PC-3 (cell line): ENCODE results near the gene MYH9. TPM values are rescaled to one million over a fixed set of nuclear protein-coding genes. Genes with fewer than 3 reads are reported as not detected.

Experiments used
- ATAC-seq: fragments of 200-7000 bp; cut with Tn5 transposase; 2 replicates; pipeline ENCODE4 v1.9.1; 2020; ENCODE audit warnings: mild to moderate bottlenecking, moderate library complexity
- BruUV-seq: library from RNA; stranded (reverse); fragments of 400-500 nt; replicated peaks from 2 replicates; lab custom pipeline; 2021; lab: Mats Ljungman, UMichigan
- CTCF ChIA-PET: fragments of 300-600 bp; sonication (Branson Sonifier 250); formaldehyde crosslinking; loops from one replicate; lab custom pipeline; 2022; ENCODE audit warnings: antibody characterized with exemption; lab: Charles Lee
- POLR2A ChIA-PET: fragments of 300-600 bp; sonication (Branson Sonifier 250); formaldehyde crosslinking; loops from one replicate; lab custom pipeline; 2022; ENCODE audit warnings: antibody characterized with exemption; ENCODE audit not compliant: unreplicated experiment; lab: Charles Lee
- DNase-seq: peaks from one replicate; pipeline ENCODE4 v3.0.0-alpha.2; 2015
- H2AFZ ChIP-seq: fragments of 300-600 bp; sonication (generic); 2 replicates; pipeline ENCODE4 v1.6.0; 2016; ENCODE audit warnings: antibody characterized with exemption, low read length
- H3F3A ChIP-seq: fragments of 300-600 bp; sonication (generic); one replicate; pipeline ENCODE4 v1.6.0; 2017; ENCODE audit warnings: antibody characterized with exemption, low read length, control low read depth, mild to moderate bottlenecking; ENCODE audit not compliant: unreplicated experiment
- H3K27ac ChIP-seq: fragments of 300-600 bp; sonication (generic); 2 replicates; pipeline ENCODE4 v1.5.1; 2016; ENCODE audit warnings: mild to moderate bottlenecking, low read length
- H3K27me3 ChIP-seq: fragments of 300-600 bp; sonication (generic); 2 replicates; pipeline ENCODE4 v1.6.1; 2016; ENCODE audit warnings: low read length, mixed read lengths
- H3K36me3 ChIP-seq: fragments of 300-600 bp; sonication (generic); 2 replicates; pipeline ENCODE4 v1.6.1; 2016; ENCODE audit warnings: low read depth, mixed run types, low read length, mixed read lengths
- H3K4me1 ChIP-seq: fragments of 300-600 bp; sonication (generic); 2 replicates; pipeline ENCODE4 v1.5.1; 2016; ENCODE audit warnings: low read length; ENCODE audit not compliant: insufficient read depth
- H3K4me2 ChIP-seq: fragments of 300-600 bp; sonication (generic); 2 replicates; pipeline ENCODE4 v1.6.0; 2016; ENCODE audit warnings: low read length
- H3K4me3 ChIP-seq: fragments of 300-600 bp; sonication (generic); 2 replicates; pipeline ENCODE4 v1.5.1; 2016; ENCODE audit warnings: mild to moderate bottlenecking, low read length, mixed read lengths
- H3K79me2 ChIP-seq: fragments of 300-600 bp; sonication (generic); 2 replicates; pipeline ENCODE4 v1.6.1; 2017; ENCODE audit warnings: low read length, mixed read lengths
- H3K9ac ChIP-seq: fragments of 300-600 bp; sonication (generic); 2 replicates; pipeline ENCODE4 v1.6.0; 2016; ENCODE audit warnings: mild to moderate bottlenecking, low read length
- H3K9me2 ChIP-seq: fragments of 300-600 bp; sonication (generic); replicated peaks from 2 replicates; pipeline ENCODE4 v1.6.1; 2016; ENCODE audit warnings: mixed run types, low read length, mixed read lengths
- H3K9me3 ChIP-seq: fragments of 300-600 bp; sonication (generic); 2 replicates; pipeline ENCODE4 v1.6.1; 2016; ENCODE audit warnings: low read length, mixed read lengths
- H4K20me1 ChIP-seq: fragments of 300-600 bp; sonication (generic); 2 replicates; pipeline ENCODE4 v1.6.1; 2016; ENCODE audit warnings: low read length, mixed read lengths
- EZH2 ChIP-seq: fragments of 300-600 bp; sonication (generic); IDR thresholded peaks from one replicate; pipeline ENCODE4 v1.6.1; 2017; ENCODE audit warnings: antibody characterized with exemption, mild to moderate bottlenecking, low read length; ENCODE audit not compliant: unreplicated experiment
- EZH2phosphoT487 ChIP-seq: fragments of 300-600 bp; sonication (generic); IDR thresholded peaks from 2 replicates; pipeline ENCODE4 v1.6.1; 2018; ENCODE audit warnings: mild to moderate bottlenecking, antibody characterized with exemption, low read length, borderline replicate concordance
- intact Hi-C: fragments of 100-400 bp; cut with micrococcal nuclease; formaldehyde crosslinking; loops from 2 replicates; pipeline ENCODE4 v1.9.0; 2023
- total RNA-seq: library from RNA; depleted of rRNA; stranded (reverse); fragments of >200 nt; gene quantifications from 2 replicates; pipeline ENCODE4 v1.2.3, GENCODE V29; 2014
- TF ChIP-seq, protein P1 (sequence below): fragments of 300-600 bp; sonication (generic); conservative IDR thresholded peaks from 2 replicates; pipeline ENCODE4 v1.5.1; 2017; ENCODE audit warnings: antibody characterized with exemption, low read depth, mild to moderate bottlenecking, low read length

Gene MYH9
- total RNA-seq, 1 experiment from 2014 or later, result 357 TPM

DNA sequence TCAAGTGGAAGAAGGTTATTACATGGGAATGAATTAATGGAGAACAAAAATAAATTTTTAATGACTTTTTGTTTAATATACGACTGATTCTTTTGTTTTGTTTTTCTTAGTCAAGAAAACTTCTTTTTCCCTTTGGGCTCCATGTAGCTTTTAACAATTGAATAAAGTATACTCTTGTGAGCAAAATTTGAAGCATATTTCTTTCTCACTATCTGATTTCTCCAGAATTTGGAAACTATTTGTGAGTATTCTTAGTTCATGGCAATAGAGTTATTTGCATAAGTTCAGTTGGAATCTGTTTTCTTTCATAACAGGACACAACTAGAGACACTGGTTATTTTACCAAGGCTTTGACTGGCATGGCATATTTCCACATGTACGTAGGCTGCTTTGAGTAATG, 138.6 kb downstream of the MYH9 start:
- Histone ChIP-seq H3K4me2 (no peak overlapping the region), H3K4me1 (no peaks in the 10 kb centered on the region), H4K20me1 (no peaks in the 10 kb centered on the region), H3F3A (no peaks in the 10 kb centered on the region), H3K9me3 (no peaks in the 10 kb centered on the region), H3K9me2 (no peaks in the 10 kb centered on the region), H2AFZ (no peak overlapping the region), H3K27me3 (no peaks in the 10 kb centered on the region), H3K79me2 (no peaks in the 10 kb centered on the region), H3K36me3 (no peaks in the 10 kb centered on the region), H3K4me3 (no peak overlapping the region), H3K9ac (no peak overlapping the region), H3K27ac (no peak overlapping the region)
- ATAC-seq, result no peak
- BruUV-seq, result no TSS peak
- no peak for TF ChIP-seq EZH2phosphoT487
- intact Hi-C loops, result no loop called here
- ChIA-PET CTCF (no interaction called here), POLR2A (no interaction called here)
- no peak for DNase-seq

DNA sequence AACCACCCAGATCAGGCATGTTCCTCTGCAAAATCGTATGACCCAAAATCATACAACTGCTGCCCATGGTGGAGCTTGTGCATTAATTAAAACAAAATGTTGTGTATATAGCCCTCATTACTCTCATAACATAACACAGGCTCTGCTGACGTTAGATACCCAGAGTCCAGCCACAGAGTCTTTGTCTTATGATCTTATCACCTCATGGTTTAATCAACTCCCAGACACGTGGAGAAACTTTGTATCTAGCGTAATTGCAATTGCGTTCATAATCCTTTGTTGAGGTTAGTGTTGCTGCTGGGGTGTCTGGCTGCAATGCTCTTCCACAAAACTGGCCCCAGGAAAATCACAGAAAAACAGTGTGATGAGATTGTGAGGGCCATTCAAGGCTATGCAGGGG, 139.8 kb downstream of the MYH9 start:
- H3K9ac ChIP-seq, result no peak overlapping the region
- no peak overlapping the region for H3K4me3 ChIP-seq
- CTCF ChIA-PET, result no interaction called here
- ATAC-seq (no peak), DNase-seq (no peak)
- BruUV-seq, result no TSS peak
- H3K4me1 ChIP-seq, result no peaks in the 10 kb centered on the region
- POLR2A ChIA-PET, result no interaction called here
- TF ChIP-seq, protein P1, sequence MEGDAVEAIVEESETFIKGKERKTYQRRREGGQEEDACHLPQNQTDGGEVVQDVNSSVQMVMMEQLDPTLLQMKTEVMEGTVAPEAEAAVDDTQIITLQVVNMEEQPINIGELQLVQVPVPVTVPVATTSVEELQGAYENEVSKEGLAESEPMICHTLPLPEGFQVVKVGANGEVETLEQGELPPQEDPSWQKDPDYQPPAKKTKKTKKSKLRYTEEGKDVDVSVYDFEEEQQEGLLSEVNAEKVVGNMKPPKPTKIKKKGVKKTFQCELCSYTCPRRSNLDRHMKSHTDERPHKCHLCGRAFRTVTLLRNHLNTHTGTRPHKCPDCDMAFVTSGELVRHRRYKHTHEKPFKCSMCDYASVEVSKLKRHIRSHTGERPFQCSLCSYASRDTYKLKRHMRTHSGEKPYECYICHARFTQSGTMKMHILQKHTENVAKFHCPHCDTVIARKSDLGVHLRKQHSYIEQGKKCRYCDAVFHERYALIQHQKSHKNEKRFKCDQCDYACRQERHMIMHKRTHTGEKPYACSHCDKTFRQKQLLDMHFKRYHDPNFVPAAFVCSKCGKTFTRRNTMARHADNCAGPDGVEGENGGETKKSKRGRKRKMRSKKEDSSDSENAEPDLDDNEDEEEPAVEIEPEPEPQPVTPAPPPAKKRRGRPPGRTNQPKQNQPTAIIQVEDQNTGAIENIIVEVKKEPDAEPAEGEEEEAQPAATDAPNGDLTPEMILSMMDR, result no peak
- no peak for TF ChIP-seq EZH2
- TF ChIP-seq EZH2phosphoT487, result no peak
- intact Hi-C loops, result no loop called here
- H4K20me1 ChIP-seq, result no peaks in the 10 kb centered on the region
- H3F3A ChIP-seq, result no peaks in the 10 kb centered on the region
- H3K27ac ChIP-seq, result no peak overlapping the region
- no peaks in the 10 kb centered on the region for H3K79me2 ChIP-seq
- no peaks in the 10 kb centered on the region for H3K27me3 ChIP-seq
- no peak overlapping the region for H2AFZ ChIP-seq
- no peaks in the 10 kb centered on the region for H3K36me3 ChIP-seq
- no peak overlapping the region for H3K4me2 ChIP-seq
- no peaks in the 10 kb centered on the region for H3K9me2 ChIP-seq
- H3K9me3 ChIP-seq, result no peaks in the 10 kb centered on the region

DNA sequence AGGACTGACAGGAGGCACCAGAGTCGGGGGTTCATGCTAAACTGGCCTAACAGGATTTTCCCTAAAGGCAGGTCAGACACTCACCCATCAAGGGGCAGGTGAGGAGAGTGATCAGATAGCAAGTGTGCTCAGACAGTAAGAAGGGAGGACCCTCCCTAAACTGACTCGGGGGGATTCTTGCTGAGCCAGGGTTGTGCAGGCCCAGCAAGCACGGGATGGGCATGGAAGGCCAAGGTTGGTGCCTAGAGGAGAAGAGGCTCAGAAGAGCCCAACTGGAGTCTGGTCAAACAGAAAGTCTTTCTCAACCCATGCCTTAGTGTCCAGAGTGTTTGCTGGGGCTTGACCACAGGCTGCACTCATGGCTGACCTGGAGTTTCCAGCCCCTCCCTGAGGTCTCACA, 141.0 kb downstream of the MYH9 start:
- no peak overlapping the region for H3K4me2 ChIP-seq
- no peaks in the 10 kb centered on the region for H3K27me3 ChIP-seq
- H2AFZ ChIP-seq, result no peak overlapping the region
- no peaks in the 10 kb centered on the region for H3K9me2 ChIP-seq
- DNase-seq (no peak), ATAC-seq (no peak)
- H3F3A ChIP-seq, result no peaks in the 10 kb centered on the region
- H3K4me3 ChIP-seq, result no peak overlapping the region
- H3K79me2 ChIP-seq, result no peaks in the 10 kb centered on the region
- BruUV-seq, result no TSS peak
- H3K9ac ChIP-seq, result no peak overlapping the region
- H3K9me3 ChIP-seq, result no peaks in the 10 kb centered on the region
- CTCF ChIA-PET, result no interaction called here
- POLR2A ChIA-PET, result no interaction called here
- no peak overlapping the region for H3K27ac ChIP-seq
- intact Hi-C loops, result no loop called here
- H3K4me1 ChIP-seq, result no peaks in the 10 kb centered on the region
- TF ChIP-seq, protein P1, result no peak
- TF ChIP-seq EZH2phosphoT487 (no peak), EZH2 (no peak)
- no peaks in the 10 kb centered on the region for H3K36me3 ChIP-seq
- no peaks in the 10 kb centered on the region for H4K20me1 ChIP-seq
